Right forelimb (tissue), 1 donor: ENCODE data around the gene JPH2.
"Not testable (repeated sequence)": the region's sequence is repeated elsewhere in the genome, so short reads cannot be mapped to it uniquely, and the experiment has no call there.

Experiments
- DNase-seq: peaks from one replicate; pipeline ENCODE4 v3.0.0-alpha.2; 2018

The JPH2 gene

GRCh38 chr20:44153636-44154043, 33.3 kb downstream of the JPH2 start:
- no peak for DNase-seq

DNA sequence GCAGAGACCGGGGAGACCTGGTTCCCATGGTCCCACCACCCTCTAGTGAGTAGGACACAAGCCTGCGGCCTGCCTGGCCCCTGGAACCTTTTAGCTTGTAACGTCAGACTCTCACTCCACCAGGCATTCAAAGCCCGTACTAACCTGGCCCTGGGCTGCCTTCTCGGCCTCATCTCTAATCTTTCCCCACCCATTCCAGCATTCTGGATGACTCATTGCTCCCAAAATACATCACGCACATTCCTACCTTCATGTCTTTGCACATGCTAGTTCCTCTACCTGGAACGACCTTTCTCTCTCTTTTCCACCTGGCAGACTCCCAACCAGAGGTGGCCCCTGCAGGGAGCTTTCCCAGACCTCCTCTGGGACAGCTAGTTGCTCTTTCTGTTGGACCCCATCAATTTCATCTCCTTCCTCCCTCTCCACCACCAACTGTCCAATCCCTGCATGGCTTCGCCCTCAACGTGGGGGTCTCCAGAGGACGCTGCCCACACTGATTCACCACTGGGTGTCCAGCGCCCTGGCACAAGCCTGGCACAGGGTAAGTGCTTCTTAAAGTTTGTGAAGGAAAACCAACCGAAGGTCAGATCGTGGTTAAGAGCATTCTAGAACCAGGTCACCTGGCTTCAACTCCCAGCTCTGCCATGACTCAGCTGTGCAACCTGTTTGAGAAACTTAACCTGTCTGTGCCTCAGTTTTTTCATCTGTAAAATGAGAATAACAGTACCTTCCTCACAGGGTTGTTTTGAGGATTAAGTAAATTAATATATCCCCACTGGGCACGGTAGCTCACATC, 35.2 kb downstream of the JPH2 start:
- no peak for DNase-seq

GRCh38 chr20:44146272-44146671, 40.7 kb downstream of the JPH2 start:
- no peak for DNase-seq

DNA sequence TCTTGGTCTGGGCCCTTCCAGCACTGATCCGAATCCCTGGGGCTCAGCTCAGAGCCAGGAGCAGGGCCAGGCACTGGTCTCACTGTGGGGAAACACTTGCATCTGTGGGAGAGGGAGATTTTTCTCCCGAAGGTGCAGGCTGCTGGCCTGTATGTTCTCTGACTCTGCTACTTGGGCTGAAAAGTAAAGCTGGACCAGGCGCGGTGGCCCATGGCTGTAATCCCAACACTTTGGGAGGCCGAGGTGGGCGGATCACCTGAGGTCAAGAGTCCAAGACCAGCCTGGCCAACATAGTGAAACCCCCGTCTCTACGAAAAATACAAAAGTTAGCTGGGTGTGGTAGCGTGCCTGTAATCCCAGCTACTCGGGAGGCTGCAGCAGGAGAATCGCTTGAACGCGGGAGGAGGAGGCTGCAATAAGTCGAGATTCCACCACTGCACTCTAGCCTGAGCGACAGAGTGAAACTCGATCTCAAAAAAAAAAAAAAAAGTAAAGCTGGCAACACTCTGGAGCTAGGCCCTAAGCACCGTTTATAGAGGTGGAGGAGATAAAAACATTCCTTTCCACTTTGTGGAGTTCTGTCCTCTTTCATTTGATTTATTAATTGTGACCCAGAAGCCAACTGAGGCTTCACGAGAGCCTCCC, 41.7 kb downstream of the JPH2 start:
- DNase-seq: no peak

DNA sequence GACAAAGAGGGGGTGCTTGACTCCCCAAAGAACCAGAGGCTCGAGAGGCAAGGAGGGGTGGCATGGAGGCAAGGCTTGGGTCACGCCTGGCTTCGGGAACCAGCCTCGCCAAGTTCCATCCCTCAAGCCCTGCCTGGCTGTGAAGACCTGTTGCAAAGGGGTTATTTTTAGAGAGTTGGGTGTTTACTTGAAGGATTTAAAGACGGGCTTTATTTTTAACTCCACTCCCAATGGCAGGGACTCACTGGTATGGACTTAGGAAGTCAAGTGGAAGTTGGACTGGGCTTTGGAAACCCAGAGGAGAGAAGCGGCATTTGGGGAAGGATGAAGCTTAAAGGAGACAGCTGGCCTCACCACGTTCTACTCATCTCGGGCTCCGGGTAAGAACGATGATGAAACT, 43.1 kb downstream of the JPH2 start:
- peak; percentile 29 for DNase-seq

DNA sequence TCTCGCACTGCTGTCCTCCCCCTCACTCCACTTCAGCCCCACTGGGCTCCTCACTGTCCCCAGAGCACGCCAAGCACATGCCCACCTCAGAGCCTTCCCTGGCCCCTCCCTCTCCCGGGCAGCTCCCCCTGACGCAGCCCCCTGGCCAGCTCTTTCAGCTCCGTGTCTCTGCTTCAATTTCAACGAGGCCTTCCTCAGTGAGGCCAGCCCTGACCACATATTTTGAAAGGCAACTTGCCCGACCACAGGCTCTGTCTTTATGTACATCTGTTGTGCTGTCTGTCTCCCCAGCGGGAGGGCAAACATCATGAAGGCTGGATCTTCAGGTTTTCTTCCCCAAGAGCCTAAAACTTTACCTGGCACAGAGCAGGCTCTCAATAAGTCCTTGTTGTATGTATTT, 44.6 kb downstream of the JPH2 start:
- no peak for DNase-seq

GRCh38 chr20:44141873-44142272, 45.1 kb downstream of the JPH2 start:
- no peak for DNase-seq

DNA sequence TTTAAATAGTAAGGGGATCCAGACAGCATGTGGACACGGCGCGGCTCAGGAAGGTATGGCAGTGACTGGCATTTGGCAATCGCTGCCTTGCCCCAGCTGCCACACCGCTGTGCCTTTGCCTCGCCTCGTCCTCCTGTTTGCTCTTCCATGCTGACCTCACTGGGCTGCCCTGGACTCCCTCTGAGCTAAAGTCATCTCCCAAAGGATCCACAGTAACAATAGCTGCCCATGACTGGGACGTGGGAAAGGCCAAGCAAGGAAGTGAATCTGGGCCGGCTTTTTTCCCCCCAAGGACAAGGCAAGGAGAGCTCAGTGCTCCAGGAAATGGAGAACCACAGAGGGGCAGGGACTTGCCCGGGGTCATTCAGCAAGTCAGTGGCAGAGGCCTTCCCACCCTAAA, 48.1 kb downstream of the JPH2 start:
- no peak for DNase-seq

- peak; percentile 58 for DNase-seq
Measured at GRCh38 chr20:44137266-44137801, 49.7 kb downstream of the JPH2 start.

DNA sequence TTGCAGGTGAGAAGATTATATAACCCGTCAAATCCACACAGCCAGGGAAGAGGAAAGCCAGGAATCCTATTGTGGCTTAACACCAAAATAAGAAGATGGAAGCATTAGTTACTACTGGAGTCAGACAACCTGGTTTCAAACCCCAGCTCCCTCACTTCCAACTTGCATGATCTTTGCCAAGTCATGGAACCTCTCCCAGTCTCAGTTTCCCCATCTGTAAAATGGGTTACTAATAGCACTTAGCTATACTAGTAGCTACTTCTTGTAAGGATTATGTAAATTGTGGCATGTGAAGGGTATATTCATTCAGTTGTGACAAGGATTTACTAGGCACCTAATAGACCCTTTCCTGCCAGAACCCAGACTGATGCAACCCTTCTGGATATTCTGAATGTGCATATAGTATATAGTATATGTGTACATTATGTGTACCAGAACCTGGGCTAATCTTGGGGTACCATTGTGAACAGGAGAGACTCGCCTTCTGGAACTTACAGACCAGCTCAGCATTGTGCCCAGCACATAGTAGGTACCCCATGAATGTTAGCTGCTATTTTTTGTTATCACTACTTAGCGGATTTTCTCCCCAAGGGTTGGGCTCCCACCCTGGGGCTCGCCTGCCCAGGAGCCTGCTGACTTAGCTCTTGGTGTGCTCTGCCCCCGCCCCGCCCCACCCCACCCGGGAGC, 50.3 kb downstream of the JPH2 start:
- DNase-seq: no peak

DNA sequence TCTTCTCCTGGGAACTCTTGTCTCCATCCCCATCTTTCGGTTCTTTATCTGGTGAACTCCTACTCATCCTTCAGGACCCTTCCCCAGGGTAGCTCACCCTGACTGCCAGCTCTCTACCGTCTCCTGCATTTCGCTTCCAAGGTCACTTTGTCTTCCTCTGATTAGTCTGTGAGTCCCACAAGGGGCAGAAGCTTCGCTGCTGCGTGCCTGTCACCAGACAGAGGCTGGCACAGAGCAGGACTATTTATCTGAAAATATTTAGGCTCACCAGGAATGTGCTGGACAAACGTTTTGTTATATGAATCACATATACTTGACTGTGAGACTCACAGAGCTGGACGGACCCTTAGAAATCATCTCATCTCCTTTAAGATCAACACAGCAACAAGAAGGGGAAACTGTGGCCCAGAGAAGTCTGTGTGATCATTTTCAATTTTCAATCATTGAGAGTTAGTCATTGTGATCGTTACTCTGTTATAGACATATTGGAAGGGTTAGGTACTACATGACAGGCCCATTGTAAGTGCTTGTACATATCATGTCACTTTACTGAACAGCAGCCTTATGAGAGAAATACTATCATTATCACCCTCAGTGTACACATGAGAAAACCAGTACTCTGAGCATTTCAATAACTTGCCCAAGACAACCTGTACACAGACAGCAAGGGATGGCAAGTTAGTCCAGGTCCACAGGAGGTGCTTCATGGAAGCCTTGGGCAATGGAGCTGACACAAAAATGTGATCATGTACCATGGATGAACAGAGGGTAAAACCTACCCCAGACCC, 51.4 kb downstream of the JPH2 start:
- no peak for DNase-seq

DNA sequence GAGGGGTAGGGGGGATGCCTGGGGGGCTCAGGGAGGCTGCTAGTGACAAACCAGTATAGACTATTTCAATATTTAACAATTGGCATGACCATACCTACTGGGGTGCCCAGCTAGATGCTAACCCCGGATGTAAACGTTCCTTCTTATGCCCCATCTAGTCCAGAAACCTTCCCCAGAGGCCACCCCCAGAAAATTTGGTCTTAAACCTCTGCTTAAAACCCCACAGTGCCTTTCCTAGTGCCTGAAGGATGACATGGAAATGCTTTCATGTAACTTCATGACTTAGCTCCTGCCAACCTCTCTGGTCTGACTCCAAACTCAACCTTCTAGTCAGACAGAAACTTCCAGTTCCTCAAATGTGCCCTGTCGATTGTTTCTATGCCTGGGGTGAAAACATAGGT, 52.0 kb downstream of the JPH2 start:
- DNase-seq: no peak

GRCh38 chr20:44133424-44133823, 53.6 kb downstream of the JPH2 start:
- no peak for DNase-seq

GRCh38 chr20:44131704-44132103, 55.3 kb downstream of the JPH2 start:
- no peak for DNase-seq

DNA sequence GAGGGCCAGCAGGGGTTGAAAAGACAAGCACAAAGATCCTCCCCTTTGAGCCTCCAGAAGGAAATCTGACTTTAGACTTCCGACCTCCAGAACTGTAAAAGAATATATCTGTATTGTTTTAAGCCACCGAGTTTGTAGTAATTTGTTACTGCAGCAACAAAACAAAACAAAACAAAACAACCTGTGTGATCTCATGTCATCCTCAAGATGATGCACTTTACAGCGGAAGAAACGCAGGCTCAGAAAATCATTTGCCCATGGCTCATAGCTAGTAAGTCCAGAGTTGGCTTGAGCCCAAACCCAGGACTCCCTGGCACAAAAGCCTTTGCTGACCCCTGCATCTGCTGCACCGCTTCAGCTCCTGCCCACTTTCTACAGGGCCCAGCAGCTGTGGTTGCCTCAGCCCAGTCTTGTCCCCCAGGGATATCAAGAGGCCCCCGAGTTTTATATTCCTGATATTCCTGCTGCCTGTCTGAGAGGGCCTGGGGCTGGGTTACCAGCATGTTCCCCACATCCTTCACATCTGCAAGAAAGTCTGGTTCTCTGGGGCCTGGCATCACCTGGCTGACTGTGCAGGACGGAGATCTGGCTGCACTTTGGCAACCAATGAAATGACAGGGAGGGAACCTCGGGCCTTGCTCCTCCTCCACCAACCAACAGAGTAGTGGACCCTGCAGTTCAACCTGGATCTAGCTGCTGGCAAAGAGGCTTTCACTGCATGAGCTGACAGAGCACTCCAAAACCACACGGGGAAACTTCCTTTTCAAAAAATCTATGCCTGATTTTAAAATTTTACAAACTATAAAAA, 56.9 kb downstream of the JPH2 start:
- no peak for DNase-seq

DNA sequence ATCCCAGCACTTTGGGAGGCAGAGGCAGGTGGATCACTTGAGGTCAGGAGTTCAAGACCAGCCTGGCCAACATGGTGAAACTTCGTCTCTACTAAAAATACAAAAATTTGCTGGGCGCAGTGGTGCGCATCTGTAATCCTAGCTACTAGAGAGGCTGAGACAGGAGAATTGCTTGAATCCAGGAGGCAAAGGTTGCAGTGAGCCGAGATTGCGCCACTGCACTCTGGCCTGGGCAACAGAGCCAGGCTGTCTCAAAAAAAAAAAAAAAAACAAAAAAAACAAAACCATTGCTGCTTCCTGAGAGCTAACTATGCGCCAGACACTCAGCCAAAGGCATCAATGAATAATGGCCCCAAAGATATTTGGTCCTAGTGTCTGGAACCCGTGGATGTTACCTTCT, 57.7 kb downstream of the JPH2 start:
- not testable (repeated sequence) for DNase-seq

DNA sequence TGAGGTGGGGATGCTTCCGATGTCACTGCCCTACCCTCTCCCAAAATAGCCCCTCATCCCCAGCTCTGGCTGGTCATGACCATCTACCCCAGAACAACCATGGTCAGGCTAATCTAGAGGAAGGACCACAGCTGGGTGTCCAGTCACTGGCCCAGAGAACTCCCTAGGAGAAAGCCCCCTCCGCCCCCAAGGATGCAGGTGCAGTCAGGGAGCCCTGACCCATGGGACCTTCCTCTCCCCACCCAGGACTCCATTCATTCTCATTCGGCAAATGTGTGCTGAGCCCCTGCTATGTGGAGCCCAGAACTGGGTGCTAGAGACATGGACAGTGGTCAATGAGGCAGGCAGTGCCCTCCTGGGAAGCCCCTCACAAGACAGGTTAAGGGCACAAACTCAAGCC, 60.5 kb downstream of the JPH2 start:
- DNase-seq: no peak

GRCh38 chr20:44125332-44126127, 61.5 kb downstream of the JPH2 start:
- DNase-seq: no peak

DNA sequence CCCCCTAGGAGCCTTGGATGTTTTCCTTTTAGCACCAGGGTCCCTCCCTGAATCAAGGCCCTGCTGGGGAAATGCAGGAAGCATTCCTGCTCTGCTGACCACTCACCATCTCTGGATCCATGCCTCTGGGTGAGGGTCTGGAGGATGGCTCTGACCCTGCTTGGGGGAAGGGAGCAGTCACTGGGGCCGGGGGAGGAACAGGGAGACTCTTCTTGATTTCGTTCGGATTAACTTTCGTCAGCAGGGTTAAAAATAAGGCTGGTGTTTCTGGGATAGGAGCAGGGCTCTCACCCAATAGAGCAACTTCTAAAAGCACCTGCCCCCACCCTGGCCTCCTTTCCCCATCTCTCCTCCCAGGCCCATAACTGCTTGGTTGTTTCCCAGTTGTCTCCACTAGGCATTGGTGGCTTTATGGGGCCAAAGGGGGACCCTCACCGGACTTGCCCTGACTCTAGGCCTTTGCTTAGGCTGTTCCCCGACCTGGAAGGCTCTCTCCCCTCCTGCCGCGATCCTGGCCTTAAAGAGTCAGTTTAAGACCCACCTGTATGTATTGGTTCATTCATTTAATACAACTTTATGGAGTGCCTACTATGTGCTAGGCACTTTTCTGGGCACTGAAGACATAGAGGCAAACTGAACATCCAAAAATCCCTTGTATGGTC, 63.0 kb downstream of the JPH2 start:
- no peak for DNase-seq

DNA sequence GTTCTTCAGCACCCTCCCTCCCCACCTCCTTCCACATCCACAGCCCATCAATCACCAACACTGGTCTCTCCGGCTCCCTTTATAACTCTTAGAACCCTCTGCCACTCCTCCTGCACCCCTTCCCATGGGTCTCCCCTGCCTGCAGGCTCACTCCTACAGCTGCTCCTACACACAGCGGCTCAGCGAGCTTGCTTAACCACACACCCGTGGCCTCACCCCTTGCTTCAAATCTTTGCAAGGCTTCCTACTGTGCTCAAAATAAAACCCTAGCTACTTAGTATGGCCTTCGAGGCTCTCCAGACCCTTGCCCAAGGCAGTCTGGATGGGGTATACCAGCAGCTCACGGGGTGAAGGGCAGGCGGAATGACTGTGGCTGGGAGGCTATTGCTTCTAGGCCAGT, 63.7 kb downstream of the JPH2 start:
- DNase-seq: no peak
